ENCODE results near the gene ADSS1.

Gene ADSS1

GRCh38 chr14:104770851-104771272 is 46.8 kb downstream of the ADSS1 start:
- DNase-seq: peak in 1 of 2 experiments; percentile 27

GRCh38 chr14:104771374-104771773 is 47.3 kb downstream of the ADSS1 start:
- no peak for DNase-seq

DNA sequence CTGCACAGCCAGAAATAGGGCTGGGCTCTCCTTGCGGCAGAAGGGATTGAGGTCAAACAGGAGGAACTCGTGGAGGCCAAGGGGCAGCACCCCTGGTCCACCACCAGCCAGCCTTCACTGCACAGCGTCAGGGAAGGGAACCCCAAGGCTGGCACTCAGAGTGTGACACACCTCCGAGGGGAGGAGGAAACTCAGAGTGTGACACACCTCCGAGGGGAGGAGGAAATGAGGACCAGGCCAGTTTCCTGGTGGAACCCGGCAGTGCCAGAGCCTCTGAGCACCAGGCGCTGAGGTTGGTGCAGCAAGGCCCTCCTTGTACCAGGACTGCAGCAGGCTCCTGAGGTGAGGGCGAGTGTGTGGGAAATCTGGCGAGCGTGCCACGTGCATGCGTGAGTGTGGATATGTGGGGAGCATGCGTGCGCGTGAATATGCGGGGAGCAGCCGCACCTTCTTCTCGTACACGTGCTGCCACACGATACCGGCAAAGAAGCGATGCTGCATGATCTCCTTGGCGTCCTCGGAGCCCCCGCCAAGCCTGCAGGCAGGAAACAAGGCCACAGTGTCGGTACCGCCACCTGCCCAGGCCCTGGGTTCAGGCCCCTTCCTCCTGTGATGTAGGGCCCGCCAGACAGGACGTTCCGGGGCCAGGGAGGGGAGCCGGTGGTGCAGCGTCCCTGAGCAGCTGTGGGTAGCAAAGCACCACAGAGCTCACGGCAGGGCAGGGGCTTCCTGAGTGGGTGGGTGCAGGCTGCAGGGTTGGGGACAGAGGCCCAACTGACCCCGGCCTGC is 48.1 kb downstream of the ADSS1 start:
- DNase-seq: no peak

DNA sequence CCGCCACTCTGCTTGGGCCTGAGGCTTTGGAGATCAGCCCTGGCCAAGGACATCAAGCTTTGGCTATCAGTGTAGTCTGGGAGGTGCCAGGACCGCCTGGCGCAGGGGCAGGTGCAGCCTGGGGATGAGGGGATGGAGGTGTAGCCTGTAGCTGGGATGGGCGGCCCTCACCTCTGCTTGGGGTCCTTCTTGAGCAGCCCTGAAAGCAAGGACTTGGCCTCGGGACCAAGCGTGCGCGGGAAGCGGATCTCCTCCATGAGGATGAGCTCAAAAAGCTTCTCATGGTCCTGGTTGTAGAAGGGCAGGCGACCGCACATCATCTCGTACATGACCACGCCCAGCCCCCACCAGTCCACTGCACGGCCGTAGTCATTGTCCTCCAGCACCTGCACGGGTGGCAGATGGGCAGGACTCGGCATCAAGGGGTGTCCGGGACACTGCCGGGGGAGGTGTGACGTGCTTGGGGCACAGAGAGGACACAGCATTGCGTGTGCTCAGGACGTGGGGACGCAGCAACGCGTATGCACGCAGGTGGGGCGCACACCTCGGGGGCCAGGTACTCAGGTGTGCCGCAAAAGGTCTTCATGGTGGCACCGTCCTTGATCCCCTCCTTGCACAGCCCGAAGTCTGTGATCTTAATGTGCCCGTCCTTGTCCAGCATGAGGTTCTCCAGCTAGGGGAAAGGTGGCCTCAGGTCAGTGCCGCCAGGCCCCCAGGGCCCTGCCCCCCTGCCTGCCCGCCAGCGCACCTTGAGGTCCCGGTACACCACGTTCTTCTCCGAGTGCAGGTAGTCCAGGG is 48.9 kb downstream of the ADSS1 start:
- no peak for DNase-seq

DNA sequence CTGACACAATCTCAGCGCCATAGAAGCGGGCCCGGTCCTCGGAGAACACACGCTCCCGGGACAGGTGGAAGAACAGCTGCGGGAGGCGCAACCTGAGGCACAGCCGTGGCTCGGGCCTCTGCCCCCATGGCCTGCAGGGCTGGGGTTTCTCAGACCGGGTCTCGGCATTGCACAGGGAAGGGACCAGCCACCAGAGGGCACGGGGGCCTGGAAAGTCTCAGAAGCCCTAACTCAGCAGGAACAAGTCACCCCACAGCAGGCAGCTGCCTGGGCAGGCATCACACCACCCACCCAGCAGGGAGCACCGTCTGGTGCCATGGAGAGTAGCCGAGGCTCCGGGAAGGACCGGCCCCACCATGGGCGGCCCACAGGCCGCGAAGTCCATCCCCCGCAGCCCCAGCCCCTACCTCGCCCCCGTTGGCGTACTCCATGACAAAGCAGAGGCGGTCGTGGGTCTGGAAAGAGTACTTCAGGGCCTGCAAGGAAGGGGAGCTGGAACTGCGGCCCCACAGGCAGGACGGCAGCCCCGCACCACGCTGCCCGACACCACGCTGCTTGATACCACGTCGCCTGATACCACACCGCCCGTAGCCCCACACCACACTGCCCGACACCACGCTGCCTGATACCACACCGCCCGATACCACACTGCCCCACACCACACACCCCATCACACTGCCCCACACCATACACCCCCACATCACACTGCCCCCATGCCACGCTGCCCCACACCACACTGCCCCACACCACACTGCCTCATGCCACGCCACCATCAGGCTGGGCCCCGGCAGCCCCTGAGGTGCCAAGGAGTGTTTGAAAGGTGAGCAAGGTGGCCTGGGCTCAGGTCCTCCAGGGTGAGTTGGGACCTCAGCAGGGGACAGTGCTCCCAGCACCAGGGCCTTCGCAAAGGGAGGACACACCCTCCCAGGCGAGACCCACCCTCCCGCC is 49.8 kb downstream of the ADSS1 start:
- DNase-seq: no peak

DNA sequence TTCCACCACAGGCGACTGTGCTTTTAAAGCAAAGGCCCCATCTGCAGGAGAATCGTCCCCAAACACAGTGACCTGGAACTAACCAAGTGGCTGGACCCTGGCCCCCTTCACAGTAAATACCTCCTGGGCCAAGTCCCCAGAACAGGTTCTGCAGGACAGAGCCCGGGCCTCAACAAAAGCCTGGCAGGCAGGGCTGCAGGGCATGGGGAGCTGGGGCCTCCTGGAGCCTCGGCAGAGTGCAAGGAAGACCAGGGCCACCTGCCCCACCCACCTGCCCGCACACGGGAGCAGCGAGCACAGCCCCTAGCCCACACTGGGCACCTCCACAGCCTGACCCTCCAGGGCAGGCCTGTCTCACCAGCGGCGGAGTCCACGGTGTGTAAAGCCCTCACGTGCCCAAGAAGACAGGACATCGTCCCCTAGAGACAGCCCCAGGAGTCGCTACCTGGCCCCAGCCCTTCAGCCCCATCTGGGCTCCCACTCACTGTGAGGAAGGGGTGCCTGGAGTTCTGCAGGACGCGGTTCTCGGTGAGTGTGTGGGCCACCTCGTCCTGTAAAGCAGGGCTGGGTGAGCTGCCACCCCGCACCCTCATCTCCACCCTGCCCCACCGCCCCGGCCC is 50.5 kb downstream of the ADSS1 start:
- no peak for DNase-seq

DNA sequence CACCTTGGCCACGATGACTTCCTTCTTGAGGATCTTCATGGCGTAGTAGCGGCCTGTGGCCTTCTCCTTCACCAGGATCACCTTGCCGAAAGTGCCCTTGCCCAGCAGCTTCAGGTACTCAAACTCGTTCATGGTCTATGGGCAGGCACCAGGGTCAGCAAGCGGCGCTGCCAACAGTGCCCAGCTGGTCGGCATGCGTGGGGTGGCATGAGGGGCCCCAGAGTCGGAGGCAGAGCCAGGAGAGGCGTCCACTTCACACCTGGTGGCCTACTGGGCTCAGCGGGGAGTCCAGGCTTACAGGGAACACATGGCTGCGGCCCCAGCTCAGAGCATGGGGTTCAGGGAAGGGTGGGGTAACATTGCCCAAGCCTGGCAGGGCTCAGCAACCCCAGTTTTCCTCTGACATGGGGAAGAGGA is 51.1 kb downstream of the ADSS1 start:
- no peak for DNase-seq

DNA sequence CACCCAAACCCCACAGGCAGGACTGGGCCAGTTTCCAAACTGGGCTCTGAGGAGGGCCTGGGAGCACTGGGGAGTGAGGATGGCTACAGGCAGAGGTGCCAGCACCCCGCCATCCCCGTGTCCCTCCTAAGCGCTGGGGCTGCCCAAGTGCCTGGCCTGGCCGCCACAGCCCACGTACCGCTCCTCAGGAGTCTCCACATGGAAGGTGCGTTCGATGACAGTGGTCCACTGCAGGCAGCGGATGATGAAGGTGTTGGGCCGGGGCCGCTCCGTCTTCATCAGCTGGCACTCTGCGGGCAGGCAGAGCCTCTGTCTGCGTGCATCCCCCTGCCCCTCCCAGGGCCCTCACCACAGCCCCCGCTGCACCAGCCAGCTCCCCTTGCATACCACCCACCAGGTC is 52.5 kb downstream of the ADSS1 start:
- DNase-seq: no peak

GRCh38 chr14:104776961-104777807 is 53.2 kb downstream of the ADSS1 start:
- DNase-seq: no peak

DNA sequence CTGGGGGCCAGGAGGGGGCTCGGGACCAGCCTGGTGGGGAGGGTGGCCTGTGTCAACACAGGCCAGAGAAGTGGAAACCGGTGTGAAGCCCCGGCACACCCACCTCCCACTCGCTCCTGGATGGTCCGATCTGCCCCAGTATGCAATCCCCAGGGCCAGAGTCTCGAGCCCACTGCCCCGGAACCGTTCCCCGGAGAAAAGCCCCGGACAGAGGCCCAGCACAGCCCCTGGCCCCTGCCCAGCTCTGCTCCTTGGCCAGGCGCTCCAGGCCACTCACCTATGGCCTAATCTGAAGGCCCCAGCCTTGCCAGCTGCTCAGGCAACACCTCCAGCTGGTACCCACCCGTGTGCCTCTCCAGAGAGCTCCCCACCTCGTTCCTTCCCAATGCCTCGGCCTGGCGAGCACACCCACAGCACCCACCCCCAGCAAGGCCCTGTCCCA is 53.8 kb downstream of the ADSS1 start:
- DNase-seq: no peak

GRCh38 chr14:104778694-104779331 is 54.8 kb downstream of the ADSS1 start:
- no peak for DNase-seq

DNA sequence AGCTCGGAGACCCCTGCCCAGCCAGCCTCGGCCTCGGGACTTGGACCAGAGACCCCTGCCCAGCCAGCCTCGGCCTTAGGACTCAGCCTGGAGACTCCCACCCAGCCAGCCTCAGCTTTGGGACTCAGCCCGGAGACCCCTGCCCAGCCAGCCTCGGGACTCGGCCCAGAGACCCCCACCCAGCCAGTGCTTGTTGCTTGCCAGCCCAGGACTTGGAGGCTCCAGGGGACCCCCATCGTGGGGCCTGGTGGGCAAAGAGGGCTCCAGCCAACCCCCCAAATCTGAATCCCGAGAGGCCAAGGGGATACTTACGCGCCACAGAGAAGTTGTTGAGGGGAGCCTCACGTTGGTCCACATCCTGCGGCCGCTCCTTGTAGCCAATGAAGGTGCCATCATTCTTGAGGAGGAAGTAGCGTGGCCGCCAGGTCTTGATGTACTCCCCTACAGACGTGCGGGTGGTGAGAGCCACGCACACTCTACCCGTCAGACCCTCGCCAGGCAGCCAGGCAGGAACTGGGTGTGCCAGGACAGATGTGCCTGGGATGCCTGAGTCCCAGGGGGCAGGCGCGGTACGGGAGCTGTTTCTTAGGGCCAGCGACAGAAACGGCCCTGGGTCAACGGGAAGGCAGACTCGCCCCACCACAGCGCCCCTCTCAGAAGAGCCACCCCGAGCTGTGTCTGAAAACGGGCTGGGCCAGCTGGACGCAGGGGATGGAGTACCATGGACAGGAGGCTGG is 55.9 kb downstream of the ADSS1 start:
- DNase-seq: no peak

GRCh38 chr14:104780513-104781030 is 56.5 kb downstream of the ADSS1 start:
- DNase-seq: no peak

DNA sequence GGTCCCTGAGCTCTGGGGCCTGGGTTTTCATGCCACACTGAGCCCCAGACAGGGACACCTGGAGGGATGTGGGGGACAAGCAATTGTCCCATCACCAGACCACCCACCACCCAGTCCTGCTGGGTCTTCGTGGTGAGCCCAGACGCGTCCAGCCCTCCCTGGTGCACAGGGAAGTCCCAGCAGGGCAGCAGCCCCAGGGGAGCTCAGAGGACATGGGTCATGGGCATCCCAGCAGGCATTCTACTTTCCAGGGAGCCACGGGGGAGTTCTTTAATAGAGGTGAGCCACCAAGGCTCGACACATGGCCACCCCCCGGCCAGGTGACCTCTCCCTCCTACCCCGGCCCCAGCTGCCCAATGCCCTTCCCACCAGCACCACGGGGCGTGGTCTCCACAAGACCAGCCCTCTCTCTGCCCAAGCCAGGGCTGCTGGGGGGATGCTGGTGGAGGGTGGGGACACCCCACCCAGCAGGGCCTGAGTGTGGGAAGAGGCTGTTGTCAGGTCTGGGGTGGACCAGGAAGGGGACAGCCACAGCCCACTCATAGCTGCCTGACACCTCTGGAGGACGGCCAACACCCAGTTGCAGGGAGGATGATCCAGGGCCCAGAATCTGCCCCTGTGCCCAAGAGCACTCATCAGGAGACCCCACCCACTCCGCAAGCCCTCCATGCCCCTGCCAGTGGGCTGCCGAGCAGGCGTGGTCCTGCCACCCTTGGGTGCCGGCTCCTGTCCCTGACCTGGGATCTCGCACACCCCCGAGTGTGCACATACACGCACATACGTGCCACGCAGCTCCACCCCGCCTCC is 57.4 kb downstream of the ADSS1 start:
- no peak for DNase-seq

- DNase-seq: no peak
Observed at GRCh38 chr14:104782086-104782807, 58.2 kb downstream of the ADSS1 start.

GRCh38 chr14:104782808-104783139 is 58.7 kb downstream of the ADSS1 start:
- no peak for DNase-seq

DNA sequence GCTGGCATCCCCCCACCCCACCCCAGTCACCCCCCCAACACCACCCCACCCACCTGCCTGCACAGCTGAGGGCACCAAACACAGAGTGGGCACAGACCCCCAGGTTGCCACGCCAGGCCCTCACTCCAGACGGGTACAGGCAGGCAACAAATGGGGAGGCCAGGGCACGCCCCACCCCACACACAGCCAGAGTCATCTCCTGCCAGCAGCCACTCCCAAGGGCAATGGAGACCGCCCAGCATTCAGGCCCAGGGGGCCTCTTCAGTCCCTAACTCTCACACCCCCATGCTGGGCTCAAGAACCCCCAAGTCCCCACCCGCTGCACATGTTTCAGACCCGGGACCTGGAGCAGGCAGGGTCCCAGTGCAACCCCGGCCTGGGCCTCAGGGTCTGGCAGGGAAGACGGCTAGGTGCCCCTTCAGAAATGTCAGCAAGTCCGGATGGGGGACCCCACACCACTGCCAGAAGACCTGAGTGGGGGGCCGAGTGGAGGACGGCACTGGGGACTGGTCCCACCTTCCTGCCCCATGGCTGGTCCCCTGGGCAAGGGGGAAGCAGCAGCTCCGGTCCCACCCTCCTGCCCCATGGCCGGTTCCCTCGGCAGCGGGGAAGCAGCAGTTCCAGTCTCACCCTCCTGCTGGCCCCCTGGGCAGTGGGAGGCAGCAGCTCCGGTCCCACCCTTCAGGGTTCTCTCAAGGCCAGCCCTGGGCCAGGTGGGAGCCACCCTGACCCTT is 59.6 kb downstream of the ADSS1 start:
- DNase-seq: no peak

- no peak for DNase-seq
Observed at GRCh38 chr14:104784218-104784568, 60.2 kb downstream of the ADSS1 start.

Measured in activated CD4-positive, alpha-beta T cell treated with anti-CD3 and anti-CD28 coated beads, Interleukin-2, amount 50 U/mL, for 48 hours (primary cell).